OCI-LY7 (cell line): ENCODE data around the gene CNOT11. TPM values are rescaled to one million over a fixed set of nuclear protein-coding genes. Genes with fewer than 3 reads are reported as not detected.

Source experiments
- BruUV-seq: library from RNA; stranded (reverse); fragments of 400-500 nt; replicated peaks from 2 replicates; lab custom pipeline; 2021; lab: Mats Ljungman, UMichigan
- CTCF ChIA-PET: fragments of 300-600 bp; sonication (Branson Sonifier 250); formaldehyde crosslinking; loops from one replicate; lab custom pipeline; 2022; ENCODE audit warnings: antibody characterized with exemption; ENCODE audit not compliant: unreplicated experiment; lab: Charles Lee
- POLR2A ChIA-PET: fragments of 300-600 bp; sonication (Branson Sonifier 250); formaldehyde crosslinking; loops from one replicate; lab custom pipeline; 2022; ENCODE audit warnings: antibody characterized with exemption; lab: Charles Lee
- DNase-seq: peaks from one replicate; pipeline ENCODE4 v3.0.0-alpha.2; 2015; ENCODE audit warnings: low spot score
- H2AFZ ChIP-seq: fragments of 200-600 bp; sonication (generic), shearing (Covaris generic); 2 replicates; pipeline ENCODE4 v1.6.1; 2014; ENCODE audit warnings: mild to moderate bottlenecking, antibody characterized with exemption, low read length, moderate library complexity
- H3K27ac ChIP-seq: fragments of 200-600 bp; sonication (generic); 2 replicates; pipeline ENCODE4 v1.5.1; 2014; ENCODE audit warnings: mixed run types, low read depth, mild to moderate bottlenecking, moderate library complexity, low read length, inconsistent platforms; ENCODE audit not compliant: poor library complexity, severe bottlenecking
- H3K36me3 ChIP-seq: fragments of 200-600 bp; sonication (generic); 2 replicates; pipeline ENCODE4 v1.6.1; 2014; ENCODE audit warnings: mild to moderate bottlenecking, antibody characterized with exemption, low read length, moderate library complexity, mixed read lengths; ENCODE audit not compliant: insufficient read depth
- H3K4me1 ChIP-seq: fragments of 200-600 bp; sonication (generic); 2 replicates; pipeline ENCODE4 v1.5.1; 2014; ENCODE audit warnings: mild to moderate bottlenecking, low read length; ENCODE audit not compliant: insufficient read depth, poor library complexity, severe bottlenecking
- H3K4me2 ChIP-seq: fragments of 200-600 bp; sonication (generic); 2 replicates; pipeline ENCODE4 v1.6.1; 2014; ENCODE audit warnings: mild to moderate bottlenecking, low read length
- H3K4me3 ChIP-seq: fragments of 200-600 bp; sonication (generic); 2 replicates; pipeline ENCODE4 v1.5.1; 2014; ENCODE audit warnings: mild to moderate bottlenecking, low read depth, low read length; ENCODE audit not compliant: poor library complexity, severe bottlenecking
- H3K79me2 ChIP-seq: fragments of 200-600 bp; sonication (generic); 2 replicates; pipeline ENCODE4 v1.6.1; 2016; ENCODE audit warnings: low read depth, mild to moderate bottlenecking, low read length, moderate library complexity, mixed read lengths; ENCODE audit not compliant: insufficient read depth
- H3K9me2 ChIP-seq: fragments of 200-600 bp; sonication (generic); 2 replicates; pipeline ENCODE4 v1.6.1; 2016; ENCODE audit warnings: mild to moderate bottlenecking, low read length, mixed read lengths; ENCODE audit not compliant: insufficient read depth
- H3K9me3 ChIP-seq: fragments of 200-600 bp; sonication (generic); 2 replicates; pipeline ENCODE4 v1.6.1; 2014; ENCODE audit warnings: mild to moderate bottlenecking, mixed run types, low read length, mixed read lengths
- H4K20me1 ChIP-seq: fragments of 200-600 bp; sonication (generic); 2 replicates; pipeline ENCODE4 v1.6.1; 2014; ENCODE audit warnings: mild to moderate bottlenecking, antibody characterized with exemption, low read length, moderate library complexity, mixed read lengths; ENCODE audit not compliant: insufficient read depth
- CTCF ChIP-seq: fragments of 200-600 bp; sonication (generic); conservative IDR thresholded peaks from 2 replicates; pipeline ENCODE4 v1.5.1; 2014; ENCODE audit warnings: mild to moderate bottlenecking, antibody characterized with exemption, low read length, moderate library complexity, mixed read lengths
- EZH2phosphoT487 ChIP-seq: fragments of 200-600 bp; sonication (generic); IDR thresholded peaks from 2 replicates; pipeline ENCODE4 v1.6.1; 2018; ENCODE audit warnings: low read depth, borderline replicate concordance, mild to moderate bottlenecking, mixed run types, antibody characterized with exemption, low read length, moderate library complexity, mixed read lengths
- intact Hi-C: fragments of 100-400 bp; cut with micrococcal nuclease; formaldehyde crosslinking; loops from one replicate; pipeline ENCODE4 v1.10.0; 2022; ENCODE audit not compliant: unreplicated experiment
- total RNA-seq, 2 experiments: library from RNA; depleted of rRNA in 1 of 2; stranded (reverse); fragments of >200 nt in 1 of 2; shearing (Covaris generic) in 1 of 2; gene quantifications; 2 replicates each; pipeline ENCODE4 v1.2.3, GENCODE V29; 2014 to 2022

The CNOT11 gene
- total RNA-seq, 2 experiments from 2014 or later = 45.7 to 71.9 TPM

GRCh38 chr2:101262142-101262541 is 9.5 kb downstream of the CNOT11 start:
- H3K79me2 ChIP-seq = peaks cover 12% of the 10 kb centered on the region; the same call in 1 of the 2 replicates
- H3K27ac ChIP-seq = no peak overlapping the region
- no peaks in the 10 kb centered on the region for H3K4me1 ChIP-seq
- no peaks in the 10 kb centered on the region for H3K9me3 ChIP-seq
- H4K20me1 ChIP-seq = no peaks in the 10 kb centered on the region
- TF ChIP-seq EZH2phosphoT487 = no peak
- no peak for TF ChIP-seq CTCF
- no TSS peak for BruUV-seq
- H2AFZ ChIP-seq = no peak overlapping the region
- intact Hi-C loops = no loop called here
- no peak overlapping the region for H3K4me3 ChIP-seq
- no peaks in the 10 kb centered on the region for H3K9me2 ChIP-seq
- POLR2A ChIA-PET = no interaction called here
- CTCF ChIA-PET = no interaction called here
- peaks cover 94% of the 10 kb centered on the region for H3K36me3 ChIP-seq
- no peak overlapping the region for H3K4me2 ChIP-seq
- no peak for DNase-seq

GRCh38 chr2:101263377-101263800 is 10.7 kb downstream of the CNOT11 start:
- Histone ChIP-seq H3K4me1 (no peaks in the 10 kb centered on the region), H3K79me2 (peaks cover 6% of the 10 kb centered on the region; the same call in 1 of the 2 replicates), H3K9me2 (no peaks in the 10 kb centered on the region), H3K36me3 (peaks cover 94% of the 10 kb centered on the region), H3K9me3 (no peaks in the 10 kb centered on the region), H3K4me2 (no peak overlapping the region), H2AFZ (no peak overlapping the region), H4K20me1 (peaks cover 2% of the 10 kb centered on the region; the same call in 1 of the 2 replicates), H3K4me3 (no peak overlapping the region), H3K27ac (no peak overlapping the region)
- DNase-seq = no peak
- CTCF ChIA-PET = no interaction called here
- POLR2A ChIA-PET = interaction anchor here (0.7 to 1.3 kb wide), 2 partner anchors 10 to 19 kb away, joined by 3 to 4 read pairs; no protein-coding TSS in a partner anchor
- TF ChIP-seq CTCF (no peak), EZH2phosphoT487 (no peak)
- no TSS peak for BruUV-seq
- intact Hi-C loops = no loop called here

GRCh38 chr2:101264360-101264939 is 11.8 kb downstream of the CNOT11 start:
- Histone ChIP-seq H3K27ac (no peak overlapping the region), H3K4me1 (no peaks in the 10 kb centered on the region), H3K9me2 (no peaks in the 10 kb centered on the region), H4K20me1 (peaks cover 3% of the 10 kb centered on the region; the same call in 1 of the 2 replicates), H3K36me3 (peaks cover 94% of the 10 kb centered on the region), H3K9me3 (no peaks in the 10 kb centered on the region), H3K79me2 (peaks cover 6% of the 10 kb centered on the region; the same call in 1 of the 2 replicates), H2AFZ (no peak overlapping the region), H3K4me2 (no peak overlapping the region), H3K4me3 (no peak overlapping the region)
- ChIA-PET POLR2A (no interaction called here), CTCF (no interaction called here)
- intact Hi-C loops = no loop called here
- no TSS peak for BruUV-seq
- TF ChIP-seq EZH2phosphoT487 (no peak), CTCF (no peak)
- no peak for DNase-seq
